Activated CD8-positive, alpha-beta T cell treated with anti-CD3 and anti-CD28 coated beads for 36 hours (primary cell): ENCODE results near the gene POP4. TPM values are rescaled to one million over a fixed set of nuclear protein-coding genes. Genes with fewer than 3 reads are reported as not detected.

Experiments used
- ATAC-seq: fragments of 200-7000 bp; cut with Tn5 transposase; one replicate; pipeline ENCODE4 v1.10.0; 2021; ENCODE audit warnings: mild to moderate bottlenecking, moderate library complexity
- CTCF ChIA-PET: fragments of 350-600 bp; sonication (Branson Sonifier 250); formaldehyde crosslinking; loops from one replicate; lab custom pipeline; 2021; ENCODE audit warnings: antibody characterized with exemption; lab: Charles Lee
- POLR2A ChIA-PET: fragments of 350-600 bp; sonication (Branson Sonifier 250); formaldehyde crosslinking; loops from one replicate; lab custom pipeline; 2021; ENCODE audit warnings: antibody characterized with exemption; lab: Charles Lee
- DNase-seq: peaks from one replicate; pipeline ENCODE4 v3.0.0-alpha.2; 2020
- H3K27ac Mint-ChIP-seq: one replicate; pipeline ENCODE4 v1.8.0; 2021; ENCODE audit warnings: mild to moderate bottlenecking, mixed read lengths
- H3K27me3 Mint-ChIP-seq: one replicate; pipeline ENCODE4 v1.8.0; 2021; ENCODE audit warnings: mixed read lengths
- H3K36me3 Mint-ChIP-seq: one replicate; pipeline ENCODE4 v1.8.0; 2021; ENCODE audit warnings: low read depth, mixed read lengths
- H3K4me1 Mint-ChIP-seq: one replicate; pipeline ENCODE4 v1.8.0; 2021; ENCODE audit warnings: low read depth, mixed read lengths
- H3K4me3 Mint-ChIP-seq: one replicate; pipeline ENCODE4 v1.8.0; 2021; ENCODE audit warnings: mild to moderate bottlenecking, moderate library complexity, mixed read lengths
- H3K9me3 Mint-ChIP-seq: one replicate; pipeline ENCODE4 v1.8.0; 2021; ENCODE audit warnings: mixed read lengths
- CTCF ChIP-seq: fragments of 200-600 bp; IDR thresholded peaks from one replicate; pipeline ENCODE4 v1.8.0; 2022; ENCODE audit warnings: antibody characterized with exemption, mild to moderate bottlenecking
- intact Hi-C: fragments of 100-400 bp; cut with micrococcal nuclease; formaldehyde crosslinking; loops from one replicate; pipeline ENCODE4 v1.10.0; 2022
- total RNA-seq, 2 experiments: library from RNA; stranded (reverse); gene quantifications; one replicate each; pipeline ENCODE4 v1.2.3, GENCODE V29; 2021

The POP4 gene
- total RNA-seq, 2 experiments from 2014 or later = 84.7 to 89.5 TPM

GRCh38 chr19:29651622-29652394 is 45.7 kb downstream of the POP4 start:
- Mint-ChIP-seq H3K27me3 (no peaks in the 10 kb centered on the region), H3K9me3 (no peaks in the 10 kb centered on the region), H3K4me3 (no peak overlapping the region), H3K36me3 (no peaks in the 10 kb centered on the region), H3K4me1 (peaks cover 6% of the 10 kb centered on the region), H3K27ac (no peak overlapping the region)
- intact Hi-C loops = no loop called here
- CTCF ChIA-PET = interaction anchor here (1.1 to 1.3 kb wide), 2 partner anchors 40 to 42 kb away, joined by 3 read pairs; no protein-coding TSS in a partner anchor
- DNase-seq = no peak
- no peak for ATAC-seq
- POLR2A ChIA-PET = interaction anchor here (0.7 to 1.1 kb wide), 2 partner anchors 9 to 10 kb away, joined by 3 read pairs; no protein-coding TSS in a partner anchor
- no peak for TF ChIP-seq CTCF

- H3K9me3 Mint-ChIP-seq = no peaks in the 10 kb centered on the region
- intact Hi-C loops = no loop called here
- H3K27me3 Mint-ChIP-seq = no peaks in the 10 kb centered on the region
- CTCF ChIA-PET = interaction anchor here (1.2 to 1.3 kb wide), 3 partner anchors 42 to 63 kb away, joined by 3 to 5 read pairs (median 3); no protein-coding TSS in a partner anchor
- no peak overlapping the region for H3K4me3 Mint-ChIP-seq
- H3K4me1 Mint-ChIP-seq = peaks cover 6% of the 10 kb centered on the region
- H3K27ac Mint-ChIP-seq = no peak overlapping the region
- ATAC-seq (no peak), DNase-seq (no peak)
- POLR2A ChIA-PET = no interaction called here
- H3K36me3 Mint-ChIP-seq = no peaks in the 10 kb centered on the region
- no peak for TF ChIP-seq CTCF
Measured at GRCh38 chr19:29653398-29653797, 47.3 kb downstream of the POP4 start.

DNA sequence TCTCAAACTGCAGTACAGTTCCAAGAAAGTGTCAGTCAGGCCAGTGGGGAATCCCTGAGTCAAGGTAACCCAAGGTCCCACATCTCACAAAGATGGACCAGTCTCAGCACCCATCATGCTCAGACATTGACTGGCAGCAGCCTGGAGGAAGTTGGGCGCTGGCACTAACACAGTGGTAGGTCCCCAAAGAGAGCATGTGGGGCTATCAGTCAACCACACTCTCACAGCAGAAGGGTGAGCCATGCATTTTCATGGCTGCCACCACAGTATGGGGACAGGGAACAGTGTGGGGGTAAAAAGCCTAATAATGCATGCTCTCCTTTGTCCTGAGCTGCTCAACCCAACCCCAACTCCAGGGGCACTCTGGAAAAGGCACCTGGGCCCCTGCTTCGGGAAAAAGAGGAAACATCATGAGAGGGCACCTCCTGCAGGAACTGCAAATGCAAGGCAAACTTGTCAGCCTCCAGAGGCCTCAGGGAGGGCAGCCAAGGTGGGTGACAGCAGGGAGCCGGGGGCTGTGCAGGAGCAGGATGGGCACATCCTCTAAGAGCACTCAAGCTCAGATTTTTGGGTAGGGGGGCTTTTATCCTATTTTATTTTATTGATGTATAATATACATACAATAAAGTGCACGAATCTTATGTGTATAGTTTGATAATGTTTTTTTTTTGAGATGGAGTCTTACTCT is 49.7 kb downstream of the POP4 start:
- DNase-seq (no peak), ATAC-seq (no peak)
- no peak for TF ChIP-seq CTCF
- intact Hi-C loops = no loop called here
- Mint-ChIP-seq H3K27ac (no peak overlapping the region), H3K4me1 (peaks cover 13% of the 10 kb centered on the region), H3K36me3 (no peaks in the 10 kb centered on the region), H3K27me3 (no peaks in the 10 kb centered on the region), H3K4me3 (no peak overlapping the region), H3K9me3 (no peaks in the 10 kb centered on the region)
- POLR2A ChIA-PET = interaction anchor here (0.8 to 1.0 kb wide), 3 partner anchors 13 to 38 kb away, joined by 3 read pairs; no protein-coding TSS in a partner anchor
- CTCF ChIA-PET = no interaction called here

DNA sequence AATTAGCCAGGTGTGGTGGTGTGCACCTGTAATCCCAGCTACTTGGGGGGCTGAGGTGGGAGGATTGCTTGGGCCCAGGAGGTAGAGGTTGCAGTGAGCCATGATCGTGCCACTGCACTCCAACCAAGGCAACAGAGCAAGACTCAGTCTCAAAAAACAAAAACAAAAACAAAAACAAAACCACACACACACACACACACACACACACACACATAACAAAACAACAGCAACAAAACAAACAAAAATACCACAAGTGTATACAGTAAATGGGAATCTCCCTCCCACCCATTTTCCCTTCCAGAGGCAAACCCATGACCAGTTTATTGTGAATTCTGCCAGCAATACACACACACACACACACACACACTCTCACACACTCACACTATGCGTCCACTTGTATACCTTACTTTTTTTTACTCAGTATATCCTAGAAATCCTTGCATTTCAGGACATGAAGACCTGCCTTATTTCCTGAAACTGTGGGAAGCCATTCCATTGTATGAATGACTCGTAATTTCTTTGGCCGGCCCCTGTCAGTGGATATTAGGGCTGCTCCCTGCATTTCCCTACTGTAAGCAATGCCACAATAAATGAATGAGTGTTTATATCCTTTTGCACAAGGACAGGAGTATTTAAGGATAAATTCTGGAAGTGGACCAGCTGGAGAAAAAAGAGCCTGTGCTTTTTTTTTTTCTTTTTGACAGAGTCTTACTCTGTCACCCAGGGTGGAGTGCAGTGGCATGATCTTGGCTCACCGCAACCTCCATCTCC is 52.3 kb downstream of the POP4 start:
- Mint-ChIP-seq H3K9me3 (no peaks in the 10 kb centered on the region), H3K4me1 (peaks cover 31% of the 10 kb centered on the region), H3K27ac (no peak overlapping the region), H3K27me3 (no peaks in the 10 kb centered on the region), H3K4me3 (no peak overlapping the region), H3K36me3 (no peaks in the 10 kb centered on the region)
- ChIA-PET CTCF (interaction anchor here (2.1 kb wide), 1 partner anchor 48 kb away, joined by 7 read pairs; no protein-coding TSS in a partner anchor), POLR2A (no interaction called here)
- DNase-seq (no peak), ATAC-seq (no peak)
- TF ChIP-seq CTCF = no peak
- intact Hi-C loops = no loop called here
